ENCODE measurements around the gene FBXL7. TPM values are rescaled to one million over a fixed set of nuclear protein-coding genes. Genes with fewer than 3 reads are reported as not detected.

FBXL7 gene
- total and polyA plus RNA-seq, 2 of the 8 experiments (the other 6 are each of a cell fraction or from before 2014, with no cell fraction given): 17.7 to 17.8 TPM

DNA sequence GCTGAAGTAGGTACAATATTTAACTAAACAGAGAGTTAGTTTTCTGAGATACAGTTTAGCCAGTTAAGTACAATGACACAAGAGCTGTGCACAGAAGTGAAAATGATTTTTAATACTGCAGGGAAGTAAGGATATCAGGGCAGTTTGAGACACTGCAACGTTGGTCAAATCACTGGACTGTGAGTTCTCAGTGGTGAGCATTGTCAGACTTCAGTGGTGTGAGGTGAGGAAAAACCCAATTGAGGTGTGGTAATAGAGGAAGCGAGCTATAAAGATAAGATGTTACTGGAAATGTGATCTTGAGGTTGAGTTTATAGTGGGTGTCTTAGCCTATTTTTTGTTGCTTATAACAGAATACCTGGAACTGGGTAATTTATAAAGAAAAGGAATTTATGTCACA is 12.8 kb upstream of the FBXL7 start (continued):
- TF ChIP-seq, protein P1, sequence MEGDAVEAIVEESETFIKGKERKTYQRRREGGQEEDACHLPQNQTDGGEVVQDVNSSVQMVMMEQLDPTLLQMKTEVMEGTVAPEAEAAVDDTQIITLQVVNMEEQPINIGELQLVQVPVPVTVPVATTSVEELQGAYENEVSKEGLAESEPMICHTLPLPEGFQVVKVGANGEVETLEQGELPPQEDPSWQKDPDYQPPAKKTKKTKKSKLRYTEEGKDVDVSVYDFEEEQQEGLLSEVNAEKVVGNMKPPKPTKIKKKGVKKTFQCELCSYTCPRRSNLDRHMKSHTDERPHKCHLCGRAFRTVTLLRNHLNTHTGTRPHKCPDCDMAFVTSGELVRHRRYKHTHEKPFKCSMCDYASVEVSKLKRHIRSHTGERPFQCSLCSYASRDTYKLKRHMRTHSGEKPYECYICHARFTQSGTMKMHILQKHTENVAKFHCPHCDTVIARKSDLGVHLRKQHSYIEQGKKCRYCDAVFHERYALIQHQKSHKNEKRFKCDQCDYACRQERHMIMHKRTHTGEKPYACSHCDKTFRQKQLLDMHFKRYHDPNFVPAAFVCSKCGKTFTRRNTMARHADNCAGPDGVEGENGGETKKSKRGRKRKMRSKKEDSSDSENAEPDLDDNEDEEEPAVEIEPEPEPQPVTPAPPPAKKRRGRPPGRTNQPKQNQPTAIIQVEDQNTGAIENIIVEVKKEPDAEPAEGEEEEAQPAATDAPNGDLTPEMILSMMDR (IDR thresholded peaks at IDR 0.05; ENCODE audit: control extremely low read depth in 1 of 3, insufficient read depth in 1 of 3, low read depth in 1 of 3, low read length in 3 of 3): no peak
- TF ChIP-seq TBP (IDR thresholded peaks at IDR 0.05; ENCODE audit: low read depth, low read length) (no peak), EP300 (IDR thresholded peaks at IDR 0.05; ENCODE audit: borderline replicate concordance in 1 of 2, low read depth in 2 of 2, low read length in 2 of 2) (no peak), FOSL1 (IDR thresholded peaks at IDR 0.05; ENCODE audit: insufficient read depth, low read depth, low read length) (no peak), CBX8 (IDR thresholded peaks at IDR 0.05; ENCODE audit: borderline replicate concordance, low read depth, low read length) (no peak), EZH2 (IDR thresholded peaks at IDR 0.05; ENCODE audit: low read depth, low read length, severe bottlenecking) (no peak), TAF7 (optimal IDR thresholded peaks at IDR 0.05; ENCODE audit: borderline replicate concordance, low read depth, low read length) (no peak), GTF2F1 (IDR thresholded peaks at IDR 0.05; ENCODE audit: borderline replicate concordance, low read depth, low read length) (no peak)

All from H1 (cell line).